GM23338 (cell line): ENCODE measurements around the gene SUPT3H.

Source experiments
- CREB1 ChIP-seq: fragments of 250-450 bp; sonication (Bioruptor Pico); IDR thresholded peaks from 2 replicates; pipeline ENCODE4 v1.5.0; 2020; ENCODE audit warnings: low read depth, mild to moderate bottlenecking, moderate library complexity
- CTCF ChIP-seq, 2 experiments: fragments of 200-600 bp in 1 of 2; sonication (generic) in 1 of 2; conservative IDR thresholded peaks; 2 replicates each; pipeline versions ENCODE4 v1.5.1 to v1.6.1; 2016 to 2017; ENCODE audit warnings: antibody characterized with exemption in 2 of 2, low read depth in 2 of 2, mild to moderate bottlenecking in 2 of 2, moderate library complexity in 1 of 2
- ETS1 ChIP-seq: IDR thresholded peaks from 2 replicates; pipeline ENCODE4 v1.6.1; 2016; ENCODE audit warnings: antibody characterized with exemption
- EZH2 ChIP-seq: fragments of 200-600 bp; sonication (generic); IDR thresholded peaks from one replicate; pipeline ENCODE4 v1.8.0; 2017; ENCODE audit warnings: antibody characterized with exemption, mild to moderate bottlenecking, low read depth; ENCODE audit not compliant: unreplicated experiment
- EZH2phosphoT487 ChIP-seq: fragments of 200-600 bp; sonication (generic); IDR thresholded peaks from one replicate; pipeline ENCODE4 v1.8.1; 2018; ENCODE audit warnings: antibody characterized with exemption; ENCODE audit not compliant: unreplicated experiment
- JUNB ChIP-seq: IDR thresholded peaks from one replicate; pipeline ENCODE4 v1.6.1; 2016; ENCODE audit warnings: antibody characterized with exemption; ENCODE audit not compliant: unreplicated experiment
- POLR2AphosphoS5 ChIP-seq: IDR thresholded peaks from 2 replicates; pipeline ENCODE4 v1.6.1; 2016; ENCODE audit warnings: antibody characterized with exemption, low read depth
- REST ChIP-seq: IDR thresholded peaks from one replicate; pipeline ENCODE4 v1.6.1; 2018; ENCODE audit warnings: antibody characterized with exemption; ENCODE audit not compliant: unreplicated experiment
- ZNF331 ChIP-seq: fragments of 250-450 bp; sonication (Bioruptor Pico); IDR thresholded peaks from 2 replicates; pipeline ENCODE4 v1.5.0; 2020; ENCODE audit warnings: low read depth, mild to moderate bottlenecking, moderate library complexity

GRCh38 chr6:45044510-45045252 lies 333.1 kb downstream of the SUPT3H start:
- TF ChIP-seq EZH2, result no peak
- no peak for TF ChIP-seq ZNF331 (CRISPR knock-in tag)
- no peak for TF ChIP-seq CTCF (conservative IDR thresholded peaks at IDR 0.05; ENCODE audit: low read depth in 2 of 2)
- TF ChIP-seq POLR2AphosphoS5, result no peak
- TF ChIP-seq REST, result no peak
- no peak for TF ChIP-seq CREB1
- TF ChIP-seq ETS1, result no peak
- no peak for TF ChIP-seq JUNB
- TF ChIP-seq EZH2phosphoT487, result no peak
